Upper lobe of left lung (tissue), 4 donors: ENCODE measurements around the gene MAP3K9.

Experiments used
- EP300 ChIP-seq, 4 donors: sonication (generic); formaldehyde crosslinking; IDR thresholded peaks; one replicate each; pipeline ENCODE4 v1.5.1; 2017; ENCODE audit warnings: antibody characterized with exemption in 4 of 4, control low read depth in 2 of 4
- POLR2A ChIP-seq, 4 donors: fragments of 450-650 bp; IDR thresholded peaks; one replicate each; pipeline ENCODE4 v1.5.1; 2016 to 2017; ENCODE audit warnings: antibody characterized with exemption in 4 of 4, mild to moderate bottlenecking in 2 of 4
- POLR2AphosphoS5 ChIP-seq, 2 donors: sonication (generic); formaldehyde crosslinking; IDR thresholded peaks; one replicate each; pipeline ENCODE4 v1.5.1; 2017; ENCODE audit warnings: antibody characterized with exemption in 2 of 2
- TF ChIP-seq, protein P1 (sequence below), 6 experiments: fragments of 450-650 bp in 4 of 6; fragments of 200-600 bp in 2 of 6; sonication (generic) in 2 of 6; IDR thresholded peaks; one replicate each; pipeline ENCODE4 v1.5.1; 2016 to 2019; ENCODE audit warnings: antibody characterized with exemption in 6 of 6

- TF ChIP-seq, protein P1, sequence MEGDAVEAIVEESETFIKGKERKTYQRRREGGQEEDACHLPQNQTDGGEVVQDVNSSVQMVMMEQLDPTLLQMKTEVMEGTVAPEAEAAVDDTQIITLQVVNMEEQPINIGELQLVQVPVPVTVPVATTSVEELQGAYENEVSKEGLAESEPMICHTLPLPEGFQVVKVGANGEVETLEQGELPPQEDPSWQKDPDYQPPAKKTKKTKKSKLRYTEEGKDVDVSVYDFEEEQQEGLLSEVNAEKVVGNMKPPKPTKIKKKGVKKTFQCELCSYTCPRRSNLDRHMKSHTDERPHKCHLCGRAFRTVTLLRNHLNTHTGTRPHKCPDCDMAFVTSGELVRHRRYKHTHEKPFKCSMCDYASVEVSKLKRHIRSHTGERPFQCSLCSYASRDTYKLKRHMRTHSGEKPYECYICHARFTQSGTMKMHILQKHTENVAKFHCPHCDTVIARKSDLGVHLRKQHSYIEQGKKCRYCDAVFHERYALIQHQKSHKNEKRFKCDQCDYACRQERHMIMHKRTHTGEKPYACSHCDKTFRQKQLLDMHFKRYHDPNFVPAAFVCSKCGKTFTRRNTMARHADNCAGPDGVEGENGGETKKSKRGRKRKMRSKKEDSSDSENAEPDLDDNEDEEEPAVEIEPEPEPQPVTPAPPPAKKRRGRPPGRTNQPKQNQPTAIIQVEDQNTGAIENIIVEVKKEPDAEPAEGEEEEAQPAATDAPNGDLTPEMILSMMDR (IDR thresholded peaks at IDR 0.05), result no peak
- TF ChIP-seq POLR2A (IDR thresholded peaks at IDR 0.05) (no peak), POLR2AphosphoS5 (IDR thresholded peaks at IDR 0.05) (no peak), EP300 (IDR thresholded peaks at IDR 0.05) (no peak)
These were observed 67.0 kb downstream of the MAP3K9 start for GRCh38 chr14:70742316-70742715.
